Limb (tissue), 2 donors: ENCODE data around the gene VPS52.
"Not testable (repeated sequence)": the region's sequence is repeated elsewhere in the genome, so short reads cannot be mapped to it uniquely, and the experiment has no call there.

Experiments
- DNase-seq, 2 donors: peaks; one replicate each; pipeline ENCODE4 v3.0.0-alpha.2; 2016; ENCODE audit errors: extremely low spot score in 2 of 2

The VPS52 gene

DNA sequence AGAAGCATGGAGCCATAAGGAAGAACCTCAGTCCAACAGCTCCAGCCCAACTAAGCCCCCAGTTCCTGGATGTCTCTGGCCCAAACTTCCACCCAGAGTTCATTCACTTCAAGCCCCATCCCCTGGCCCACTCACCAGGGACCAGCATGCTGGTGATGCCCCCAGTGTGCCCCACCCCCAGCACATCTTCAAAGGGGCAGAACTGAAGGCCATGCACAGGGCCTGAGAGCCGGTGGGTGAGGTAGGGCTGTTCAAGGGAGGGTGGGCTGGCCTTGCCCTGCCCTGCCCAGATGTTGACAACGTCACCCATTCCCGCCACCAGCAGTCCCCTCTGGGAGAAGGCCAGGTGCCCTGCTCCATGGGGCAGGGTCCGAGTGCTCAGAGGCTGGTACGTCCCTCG, 8.9 kb upstream of the VPS52 start:
- no peak for DNase-seq

DNA sequence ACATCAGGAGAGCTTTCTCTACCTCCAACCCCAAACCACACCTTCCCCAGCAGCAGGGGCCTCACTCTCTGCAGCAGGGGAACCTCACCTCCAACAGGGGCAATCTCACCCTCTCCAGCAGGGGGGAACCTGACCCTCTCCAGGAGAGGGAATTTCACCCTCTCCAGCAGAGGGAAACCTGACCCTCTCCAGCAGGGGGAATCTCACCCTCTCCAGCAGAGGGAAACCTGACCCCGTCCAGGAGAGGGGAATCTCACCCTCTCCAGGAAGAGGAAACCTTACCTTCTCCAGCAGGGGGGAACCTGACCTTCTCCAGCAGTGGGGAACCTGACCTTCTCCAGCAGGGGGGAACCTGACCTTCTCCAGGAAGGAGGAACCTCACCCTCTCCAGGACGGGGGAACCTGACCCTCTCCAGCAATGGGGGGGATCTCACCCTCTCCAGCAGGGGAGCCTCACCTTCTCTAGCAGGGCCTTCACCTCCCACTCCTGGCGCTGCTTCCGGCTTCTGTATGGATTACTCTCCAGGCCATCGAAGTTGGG, 8.4 kb upstream of the VPS52 start:
- DNase-seq, result no peak

DNA sequence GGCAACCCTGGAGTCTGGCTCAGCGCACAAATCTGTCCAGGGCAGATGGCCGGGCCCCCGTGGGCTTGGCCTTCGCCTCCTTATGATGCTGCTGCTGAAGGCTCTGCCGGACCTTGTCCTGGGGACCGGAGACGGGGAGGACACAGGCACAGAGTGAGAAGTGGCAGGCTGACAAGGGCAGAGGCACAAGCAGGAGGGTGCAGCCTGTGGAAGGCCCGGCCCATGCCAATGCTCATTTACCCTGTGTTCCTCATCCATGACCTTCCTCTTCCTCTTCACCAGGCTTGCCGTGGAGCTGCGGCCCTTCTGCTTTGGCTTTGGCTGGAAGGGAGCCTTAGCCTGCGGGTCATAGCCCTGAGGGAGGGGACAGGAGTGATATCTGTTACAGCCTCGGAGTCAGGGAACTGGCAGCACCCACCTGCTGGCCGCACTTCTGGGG, 7.6 kb upstream of the VPS52 start:
- no peak for DNase-seq

DNA sequence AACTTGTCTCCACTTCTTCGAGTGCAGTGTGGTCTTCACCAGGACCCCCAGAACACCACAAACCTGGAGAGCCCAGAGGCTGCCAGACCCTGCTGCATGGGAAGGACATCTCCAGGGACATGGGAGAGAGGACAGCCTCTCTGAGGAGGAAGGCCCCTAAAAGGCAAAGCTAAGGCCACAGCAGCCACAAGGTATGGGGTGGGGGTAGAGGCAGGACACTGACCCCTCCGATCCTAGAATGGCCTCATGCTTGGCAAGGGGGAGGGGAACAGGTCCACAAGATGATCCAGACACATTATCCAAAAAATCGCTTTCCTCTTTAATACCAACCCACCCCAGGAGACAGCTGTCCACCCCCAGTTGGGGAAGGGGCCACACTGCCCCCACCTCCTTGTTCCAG, 7.1 kb upstream of the VPS52 start:
- no peak for DNase-seq

DNA sequence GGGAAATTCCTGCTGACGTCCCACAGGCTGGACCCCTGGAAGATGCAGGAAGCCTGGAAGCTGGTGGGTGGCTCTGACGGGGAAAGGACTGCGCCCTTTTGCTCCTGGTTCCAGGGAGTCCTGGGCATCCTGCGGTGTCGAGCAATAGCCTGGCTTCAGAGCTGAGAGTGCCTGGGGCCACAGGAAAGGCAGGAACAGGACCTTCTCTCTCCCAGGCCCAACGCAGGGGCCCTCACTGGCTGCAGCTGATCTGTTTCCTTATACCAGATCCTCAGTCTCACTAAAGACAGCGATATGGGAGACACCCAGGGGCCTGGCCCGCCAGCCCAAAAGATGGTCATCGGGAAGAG, 6.7 kb upstream of the VPS52 start:
- DNase-seq, result no peak

DNA sequence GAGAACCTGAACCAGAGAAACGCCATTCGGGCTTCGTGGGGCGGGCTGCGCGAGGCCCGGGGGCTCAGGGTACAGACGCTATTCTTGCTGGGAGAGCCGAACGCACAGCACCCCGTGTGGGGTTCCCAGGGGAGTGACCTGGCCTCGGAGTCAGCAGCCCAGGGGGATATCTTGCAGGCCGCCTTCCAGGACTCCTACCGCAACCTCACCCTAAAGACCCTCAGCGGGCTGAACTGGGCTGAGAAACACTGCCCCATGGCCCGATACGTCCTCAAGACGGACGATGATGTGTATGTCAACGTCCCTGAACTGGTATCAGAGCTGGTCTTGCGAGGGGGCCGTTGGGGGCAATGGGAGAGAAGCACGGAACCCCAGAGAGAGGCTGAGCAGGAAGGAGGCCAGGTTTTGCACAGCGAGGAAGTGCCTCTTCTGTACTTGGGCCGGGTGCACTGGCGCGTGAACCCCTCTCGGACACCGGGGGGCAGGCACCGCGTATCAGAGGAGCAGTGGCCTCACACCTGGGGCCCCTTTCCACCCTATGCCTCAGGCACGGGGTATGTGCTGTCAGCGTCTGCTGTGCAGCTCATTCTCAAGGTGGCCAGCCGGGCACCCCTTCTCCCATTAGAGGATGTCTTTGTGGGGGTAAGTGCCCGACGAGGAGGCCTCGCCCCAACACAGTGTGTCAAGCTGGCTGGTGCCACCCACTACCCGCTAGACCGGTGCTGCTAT, 6.2 kb upstream of the VPS52 start:
- no peak for DNase-seq

DNA sequence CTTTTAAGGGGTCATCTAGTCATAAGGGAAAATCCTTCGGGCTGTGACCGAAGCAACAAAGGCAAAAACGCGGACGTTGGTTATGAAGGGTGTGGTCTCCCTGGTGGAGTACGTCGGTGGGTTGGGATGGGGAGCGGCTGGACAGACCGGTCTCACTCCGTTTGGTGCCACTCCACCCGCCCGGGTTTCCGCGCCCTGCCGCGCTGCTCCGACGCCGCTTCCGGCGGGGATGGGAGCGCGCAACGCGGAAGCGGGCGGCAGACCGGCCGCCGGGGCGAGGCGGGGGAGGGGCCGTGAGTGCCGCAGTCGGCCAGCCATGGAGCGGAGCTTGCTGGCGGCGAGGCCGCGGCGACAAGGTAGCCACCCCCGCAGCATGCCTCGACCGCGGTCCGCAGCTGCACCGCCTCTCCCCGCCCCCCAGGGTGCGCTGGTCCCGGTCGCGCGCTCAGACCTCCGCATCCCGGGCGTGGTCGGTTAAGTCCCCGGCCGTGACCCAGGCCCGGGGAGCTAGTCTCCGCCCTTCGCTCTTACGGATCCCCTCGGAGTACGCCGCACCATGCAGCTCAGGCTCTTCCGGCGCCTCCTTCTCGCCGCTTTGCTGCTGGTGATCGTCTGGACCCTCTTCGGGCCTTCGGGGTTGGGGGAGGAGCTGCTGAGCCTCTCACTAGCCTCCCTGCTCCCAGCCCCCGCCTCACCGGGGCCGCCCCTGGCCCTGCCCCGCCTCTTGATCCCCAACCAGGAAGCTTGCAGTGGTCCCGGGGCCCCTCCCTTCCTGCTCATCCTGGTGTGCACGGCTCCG, 5.4 kb upstream of the VPS52 start, which contains the start of gene B3GALT4:
TSS of gene B3GALT4 (plus strand) at position 260 of the 799 bp plus-strand sequence. CDS start at position 557, 297 bp downstream.
- DNase-seq, result peak; percentile 54 to 81

DNA sequence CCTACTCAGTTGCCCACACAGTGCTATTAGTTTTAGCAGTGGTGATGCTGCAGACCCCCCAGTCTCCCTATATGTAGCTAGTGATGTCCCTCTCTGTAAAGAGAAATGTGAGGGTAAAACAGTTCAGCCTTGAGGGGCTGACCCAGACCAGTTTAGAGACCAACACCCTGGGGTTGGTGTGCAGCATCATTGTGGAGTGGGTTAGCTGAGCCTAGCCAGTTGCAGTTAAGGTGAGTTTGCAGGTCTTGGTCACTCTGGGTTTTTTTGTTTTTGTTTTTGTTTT, 4.8 kb upstream of the VPS52 start:
- DNase-seq, result no peak

DNA sequence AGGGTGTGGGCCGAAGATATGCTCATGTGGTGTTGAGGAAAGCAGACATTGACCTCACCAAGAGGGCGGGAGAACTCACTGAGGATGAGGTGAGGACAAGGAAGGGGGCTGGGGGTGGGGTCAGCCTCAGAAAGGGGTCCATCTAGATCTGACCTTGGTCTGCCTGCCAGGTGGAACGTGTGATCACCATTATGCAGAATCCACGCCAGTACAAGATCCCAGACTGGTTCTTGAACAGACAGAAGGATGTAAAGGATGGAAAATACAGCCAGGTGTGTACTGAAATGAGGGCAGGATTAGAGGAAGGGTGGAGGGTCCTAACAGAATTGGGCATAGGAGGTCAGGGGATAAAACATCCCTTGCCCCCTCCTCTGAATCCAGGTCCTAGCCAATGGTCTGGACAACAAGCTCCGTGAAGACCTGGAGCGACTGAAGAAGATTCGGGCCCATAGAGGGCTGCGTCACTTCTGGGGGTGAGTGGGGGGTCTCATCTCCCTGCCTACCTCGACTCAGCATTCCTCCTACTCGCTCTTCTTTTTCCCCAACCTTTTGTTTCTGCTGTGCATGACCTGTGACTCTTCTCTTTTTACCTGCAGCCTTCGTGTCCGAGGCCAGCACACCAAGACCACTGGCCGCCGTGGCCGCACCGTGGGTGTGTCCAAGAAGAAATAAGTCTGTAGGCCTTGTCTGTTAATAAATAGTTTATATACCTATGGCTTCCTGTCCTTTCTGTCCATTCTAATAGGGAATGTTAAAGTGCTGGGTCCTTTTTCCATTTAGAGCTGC, 4.3 kb upstream of the VPS52 start:
- not testable (repeated sequence) for DNase-seq

DNA sequence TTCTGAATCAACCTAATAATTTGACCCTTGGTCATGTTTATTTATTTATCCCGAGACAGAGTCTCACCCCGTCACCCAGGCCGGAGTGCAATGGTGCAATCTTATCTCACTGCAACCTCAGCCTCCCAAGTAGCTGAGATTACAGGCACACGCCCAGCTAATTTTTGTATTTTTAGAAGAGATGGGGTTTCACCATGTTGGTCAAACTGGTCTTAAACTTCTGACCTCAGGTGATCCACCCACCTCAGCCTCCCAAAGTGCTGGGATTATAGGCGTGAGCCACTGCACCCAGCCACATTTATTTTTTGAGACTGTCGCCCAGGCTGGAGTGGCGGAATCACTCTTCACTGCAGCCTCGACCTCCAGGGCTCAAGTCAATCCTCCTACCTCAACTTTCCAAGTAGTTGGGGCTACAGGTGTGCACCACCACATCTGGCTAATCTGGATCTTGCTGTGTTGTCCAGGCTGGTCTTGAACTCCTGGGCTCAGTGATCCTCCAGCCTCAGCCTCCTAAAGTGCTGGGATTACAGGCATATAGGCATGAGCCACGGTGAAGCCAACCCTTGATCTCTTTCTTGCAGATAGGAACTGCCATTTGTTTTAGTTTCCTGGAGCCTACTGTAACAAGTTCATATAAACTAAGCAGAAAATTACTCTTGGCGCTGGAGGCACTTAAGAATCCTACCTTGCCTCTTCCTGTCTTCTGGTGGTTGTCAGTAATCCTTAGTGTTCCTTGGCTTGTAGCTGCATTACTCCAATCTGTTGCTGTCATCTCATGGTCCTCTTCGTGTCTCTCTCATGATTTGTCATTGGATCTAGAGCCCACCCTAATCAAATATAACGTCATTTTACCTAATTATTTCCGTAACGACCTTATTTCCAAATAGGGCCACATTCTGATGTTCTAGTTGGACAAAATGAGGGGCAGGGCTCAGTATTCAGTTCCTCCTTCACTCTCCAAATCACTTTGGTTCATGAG, 2.5 kb upstream of the VPS52 start:
- DNase-seq, result no peak

DNA sequence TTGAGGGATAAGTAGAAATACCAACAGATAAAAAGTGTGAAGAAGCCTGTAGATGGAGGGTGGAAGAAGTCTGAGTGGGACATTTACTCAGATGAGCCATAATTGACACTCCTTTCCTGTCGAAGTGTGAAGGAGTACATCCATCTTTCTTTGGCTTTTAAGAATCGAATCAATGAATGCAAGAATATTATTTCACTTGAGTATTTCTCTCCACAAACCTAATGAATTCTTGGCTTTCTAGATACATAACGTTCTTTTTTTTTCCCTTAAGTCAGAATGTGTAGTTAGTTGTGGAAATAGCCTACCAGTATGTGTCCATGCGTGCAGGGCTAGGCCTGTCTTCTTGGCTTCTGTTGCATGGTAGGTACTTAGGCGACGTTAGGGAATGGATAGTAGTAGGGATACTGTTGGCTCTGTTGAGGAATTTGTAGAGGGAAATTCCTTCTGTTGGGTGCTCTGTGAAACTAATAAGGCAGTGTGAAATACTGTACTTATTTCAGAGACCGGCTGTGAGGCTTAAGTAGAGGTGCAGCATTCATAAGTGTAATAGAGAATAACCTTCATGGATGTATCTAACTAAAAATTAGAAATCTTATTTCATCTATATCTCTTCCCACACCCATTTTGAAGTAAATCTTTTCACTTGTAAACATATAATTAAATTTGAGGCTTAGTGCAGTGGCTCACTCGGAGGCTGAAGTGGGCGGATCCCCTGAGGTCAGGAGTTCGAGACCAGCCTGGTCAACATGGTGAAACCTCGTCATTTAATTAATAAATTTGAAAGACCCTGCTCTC, 1.6 kb upstream of the VPS52 start:
- DNase-seq, result no peak

DNA sequence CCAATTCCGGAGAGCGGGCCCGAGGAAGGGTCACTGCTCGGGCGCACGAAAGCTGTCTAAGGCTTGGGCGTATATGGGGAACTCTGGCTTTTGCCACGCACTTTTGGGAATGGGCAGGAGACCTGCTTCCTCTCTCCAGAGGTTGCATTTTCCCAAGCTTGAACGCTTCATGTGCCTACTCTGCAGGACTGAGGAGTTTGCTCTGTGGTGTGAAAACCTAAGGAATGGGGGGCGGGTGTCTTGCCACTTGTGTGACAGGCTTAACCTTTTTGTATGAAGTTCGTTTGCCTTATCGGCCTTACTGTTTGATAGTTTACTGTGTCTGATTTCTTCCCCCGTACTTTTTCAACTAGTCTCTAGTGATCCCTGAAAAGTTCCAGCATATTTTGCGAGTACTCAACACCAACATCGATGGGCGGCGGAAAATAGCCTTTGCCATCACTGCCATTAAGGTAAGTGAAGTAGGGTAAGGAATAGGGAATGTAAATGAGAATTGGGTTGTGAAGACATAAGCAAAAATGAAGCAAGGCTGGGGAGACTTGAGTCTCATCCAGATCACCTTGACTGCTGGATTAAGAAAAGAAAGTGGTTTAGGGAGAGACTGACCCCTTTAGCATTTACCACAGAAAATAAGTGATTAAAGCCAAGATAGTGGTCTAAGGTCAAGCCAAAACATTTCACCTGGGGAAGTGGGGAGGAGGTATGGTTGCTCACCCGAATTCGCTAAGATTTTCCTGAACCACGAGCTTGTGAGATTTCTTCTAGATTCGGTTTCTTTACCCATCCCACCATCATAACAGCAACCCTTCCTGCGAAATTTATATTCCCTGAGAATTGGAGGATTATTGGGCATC, 826 bp upstream of the VPS52 start:
- no peak for DNase-seq

DNA sequence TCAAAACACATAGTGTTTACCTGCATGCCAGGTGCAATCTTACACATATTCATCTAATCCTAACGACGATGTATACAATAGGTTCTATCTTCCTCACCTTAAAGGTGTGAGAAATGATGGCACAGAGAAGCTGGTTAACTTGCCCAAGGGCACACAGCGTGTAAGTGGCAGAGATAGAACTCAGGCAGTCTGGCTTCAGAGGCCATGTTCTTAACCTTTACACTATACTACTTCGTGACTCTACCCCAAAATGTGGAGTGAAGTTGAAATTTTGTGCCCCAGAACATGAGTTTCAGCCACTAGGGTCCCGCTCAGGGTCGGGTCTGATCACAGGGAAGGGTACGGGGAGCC, 584 bp downstream of the VPS52 start:
- DNase-seq, result no peak

DNA sequence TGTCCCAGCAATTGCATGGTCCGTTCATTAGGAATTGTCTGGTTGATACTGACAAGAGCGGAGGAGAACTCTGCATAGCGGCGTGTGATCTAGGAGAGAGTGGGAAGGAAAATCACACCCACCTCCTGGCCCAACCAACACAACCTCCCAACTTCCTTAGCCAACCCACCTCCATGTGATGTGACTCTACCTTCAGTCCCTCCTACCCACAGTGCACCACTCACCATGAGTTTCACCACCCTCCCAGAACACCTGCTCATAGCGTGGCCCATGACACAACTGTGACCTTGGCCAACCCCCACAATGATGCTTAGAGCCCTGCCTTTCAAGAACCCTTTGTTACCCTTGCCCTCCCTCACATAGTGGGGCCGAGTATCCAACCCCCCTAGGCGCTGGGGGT, 7.7 kb downstream of the VPS52 start:
- DNase-seq, result no peak

DNA sequence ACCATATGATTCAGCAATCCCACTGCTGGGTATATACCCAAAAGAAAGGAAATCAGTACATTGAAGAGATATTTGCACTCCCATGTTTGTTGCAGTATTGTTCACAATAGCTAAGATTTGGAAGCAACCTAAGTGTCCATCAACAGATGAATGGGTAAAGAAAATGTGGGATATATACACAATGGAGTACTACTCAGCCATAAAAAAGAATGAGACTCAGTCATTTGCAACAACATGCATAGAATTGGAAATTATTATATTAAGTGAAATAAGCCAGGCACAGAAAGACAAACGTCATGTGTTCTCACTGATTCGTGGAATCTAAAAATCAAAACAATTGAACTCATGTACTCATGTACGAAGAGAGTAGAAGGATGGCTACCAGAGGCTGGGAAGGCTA, 9.2 kb downstream of the VPS52 start:
- DNase-seq, result not testable (repeated sequence)

DNA sequence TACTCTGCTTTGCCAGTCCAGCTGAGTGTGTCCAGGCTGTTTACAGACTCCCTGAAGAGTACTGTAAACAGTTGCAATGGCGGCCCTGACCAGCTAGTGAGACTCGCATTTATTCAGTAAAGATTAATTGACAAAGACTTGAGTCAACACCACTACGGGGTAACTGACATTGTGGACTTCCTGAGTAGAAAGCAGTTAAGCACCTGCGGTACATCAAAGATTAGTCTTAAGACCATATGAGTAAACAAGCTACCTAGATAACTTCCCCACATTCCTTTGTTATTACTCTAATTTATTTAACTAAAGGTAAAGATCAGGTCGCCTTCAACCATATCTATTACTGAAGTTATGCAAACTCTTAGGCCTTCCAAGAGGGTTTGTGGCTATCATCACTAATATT, 12.6 kb downstream of the VPS52 start:
- no peak for DNase-seq

DNA sequence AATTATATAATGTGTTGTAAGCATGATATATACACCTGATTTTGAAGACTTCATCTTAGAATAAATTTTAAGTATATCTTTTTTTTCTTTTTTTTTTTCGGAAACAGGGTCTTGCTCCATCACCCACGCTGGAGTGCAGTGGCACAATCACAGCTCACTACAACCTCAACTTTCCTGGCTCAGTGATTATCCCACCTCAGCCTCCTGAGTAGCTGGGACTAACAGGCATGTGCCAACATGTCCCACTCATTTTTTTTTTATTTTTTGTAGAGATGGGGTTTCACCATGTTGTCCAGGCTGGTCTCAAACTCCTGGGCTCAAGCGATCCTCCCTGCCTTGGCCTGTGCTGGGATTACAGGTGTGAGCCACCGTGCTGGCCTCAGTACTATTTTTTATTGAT, 17.1 kb downstream of the VPS52 start:
- DNase-seq, result no peak

DNA sequence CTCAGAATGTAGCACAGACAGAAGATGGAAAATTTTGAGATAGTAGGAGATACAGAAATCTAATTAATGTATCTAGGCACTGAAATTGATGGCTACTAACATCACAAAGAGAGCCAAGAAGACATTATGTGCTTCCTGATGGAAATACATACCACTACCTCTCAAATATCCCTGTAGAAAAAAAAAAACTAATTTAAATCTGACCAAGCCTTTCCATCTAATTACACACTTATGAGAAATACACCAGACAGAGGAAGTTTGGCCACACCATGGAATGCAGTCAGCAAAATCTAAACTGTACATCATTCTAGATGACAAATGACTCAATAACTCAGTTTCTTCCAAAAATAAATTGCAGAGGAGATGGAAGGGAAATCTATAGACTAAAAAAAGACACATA, 18.9 kb downstream of the VPS52 start:
- no peak for DNase-seq

DNA sequence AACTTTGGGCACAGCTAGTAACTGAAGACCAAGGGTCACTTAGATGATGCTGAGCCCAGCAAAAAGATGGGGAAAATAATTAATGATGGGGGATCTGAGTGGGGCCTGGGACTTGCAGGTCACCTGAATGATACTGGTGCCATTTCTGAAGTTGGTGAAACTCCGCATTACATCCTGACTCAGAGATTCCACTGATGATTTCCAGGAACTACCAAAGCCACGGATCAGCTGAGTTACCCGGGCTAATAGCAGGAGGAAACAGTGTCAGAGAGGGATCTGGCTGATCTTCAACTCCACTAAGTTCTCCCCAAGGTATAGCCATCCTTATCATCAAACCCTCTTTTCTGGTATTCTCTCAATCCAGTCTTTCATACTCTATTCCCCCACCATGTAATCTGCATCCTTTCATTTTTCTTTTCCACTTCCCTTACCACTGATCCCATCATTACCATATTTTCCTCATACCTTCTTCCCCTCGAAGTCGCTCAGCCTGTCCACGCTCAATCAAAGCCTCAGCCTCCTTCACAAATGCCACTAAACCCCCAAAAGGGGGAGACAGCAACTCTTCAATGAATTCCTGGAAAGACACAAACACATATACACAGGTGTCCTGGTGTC, 20.2 kb downstream of the VPS52 start:
- DNase-seq, result no peak
